MM.1S (cell line): Measurements from ENCODE around the gene NCOA1.
"Not testable (repeated sequence)": the region's sequence is repeated elsewhere in the genome, so short reads cannot be mapped to it uniquely, and the experiment has no call there.

Experiments
- DNase-seq: peaks from one replicate; pipeline ENCODE4 v3.0.0-alpha.2; 2015
- H2AFZ ChIP-seq: fragments of 300-600 bp; sonication (generic); 2 replicates; pipeline ENCODE4 v1.6.0; 2016; ENCODE audit warnings: antibody characterized with exemption, low read length
- H3F3A ChIP-seq: fragments of 300-600 bp; sonication (generic); 2 replicates; pipeline ENCODE4 v1.6.1; 2016; ENCODE audit warnings: mild to moderate bottlenecking, antibody characterized with exemption, low read length, moderate library complexity, mixed read lengths; ENCODE audit not compliant: insufficient read depth
- H3K27ac ChIP-seq: fragments of 300-600 bp; sonication (generic); 2 replicates; pipeline ENCODE4 v1.5.1; 2016; ENCODE audit warnings: mild to moderate bottlenecking, low read length
- H3K27me3 ChIP-seq: fragments of 300-600 bp; sonication (generic); replicated peaks from 2 replicates; pipeline ENCODE4 v1.6.0; 2016; ENCODE audit warnings: low read length; ENCODE audit not compliant: insufficient read depth
- H3K36me3 ChIP-seq: fragments of 300-600 bp; sonication (generic); replicated peaks from 2 replicates; pipeline ENCODE4 v1.6.1; 2016; ENCODE audit warnings: mild to moderate bottlenecking, low read length, mixed read lengths; ENCODE audit not compliant: insufficient read depth
- H3K4me1 ChIP-seq: fragments of 300-600 bp; sonication (generic); 2 replicates; pipeline ENCODE4 v1.6.1; 2016; ENCODE audit warnings: low read length, mixed read lengths
- H3K4me2 ChIP-seq: fragments of 300-600 bp; sonication (generic); 2 replicates; pipeline ENCODE4 v1.6.0; 2016; ENCODE audit warnings: low read depth, low read length
- H3K4me3 ChIP-seq: fragments of 300-600 bp; sonication (generic); 2 replicates; pipeline ENCODE4 v1.5.1; 2016; ENCODE audit warnings: low read length, mixed read lengths
- H3K79me2 ChIP-seq: fragments of 300-600 bp; sonication (generic); 2 replicates; pipeline ENCODE4 v1.6.1; 2016; ENCODE audit warnings: mixed run types, low read length, mixed read lengths
- H3K9ac ChIP-seq: fragments of 300-600 bp; sonication (generic); 2 replicates; pipeline ENCODE4 v1.6.1; 2016; ENCODE audit warnings: low read length, mixed read lengths
- H3K9me2 ChIP-seq: fragments of 300-600 bp; sonication (generic); replicated peaks from 2 replicates; pipeline ENCODE4 v1.6.1; 2016; ENCODE audit warnings: mild to moderate bottlenecking, low read length, mixed read lengths; ENCODE audit not compliant: insufficient read depth
- H3K9me3 ChIP-seq: fragments of 300-600 bp; sonication (generic); replicated peaks from 2 replicates; pipeline ENCODE4 v1.6.1; 2016; ENCODE audit warnings: mild to moderate bottlenecking, low read length, mixed read lengths; ENCODE audit not compliant: insufficient read depth
- H4K20me1 ChIP-seq: fragments of 300-600 bp; sonication (generic); 2 replicates; pipeline ENCODE4 v1.6.1; 2016; ENCODE audit warnings: mild to moderate bottlenecking, low read length, moderate library complexity, mixed read lengths; ENCODE audit not compliant: insufficient read depth
- CTCF ChIP-seq: fragments of 300-600 bp; sonication (generic); IDR thresholded peaks from 2 replicates; pipeline ENCODE4 v1.5.1; 2016; ENCODE audit warnings: antibody characterized with exemption, low read length, mixed read lengths
- EZH2 ChIP-seq: fragments of 300-600 bp; sonication (generic); optimal IDR thresholded peaks from 2 replicates; pipeline ENCODE3; 2017; ENCODE audit warnings: low read depth, mild to moderate bottlenecking, antibody characterized with exemption, low read length, mixed read lengths
- EZH2phosphoT487 ChIP-seq: fragments of 300-600 bp; sonication (generic); IDR thresholded peaks from 2 replicates; pipeline ENCODE4 v1.6.1; 2018; ENCODE audit warnings: antibody characterized with exemption, low read length

Gene NCOA1

GRCh38 chr2:24594283-24594682 lies 103.2 kb downstream of the NCOA1 start:
- H3F3A ChIP-seq = no peaks in the 10 kb centered on the region
- no peaks in the 10 kb centered on the region for H3K4me1 ChIP-seq
- no peak for TF ChIP-seq EZH2
- no peak for TF ChIP-seq EZH2phosphoT487
- TF ChIP-seq CTCF = no peak
- H2AFZ ChIP-seq = no peak overlapping the region
- H3K4me2 ChIP-seq = no peak overlapping the region
- H3K9me3 ChIP-seq = no peaks in the 10 kb centered on the region; the same call in 1 of the 2 replicates
- no peaks in the 10 kb centered on the region for H3K79me2 ChIP-seq
- no peak overlapping the region for H3K4me3 ChIP-seq
- no peaks in the 10 kb centered on the region for H3K27me3 ChIP-seq
- no peaks in the 10 kb centered on the region for H3K9me2 ChIP-seq
- no peak for DNase-seq
- H3K9ac ChIP-seq = no peak overlapping the region
- H3K27ac ChIP-seq = no peak overlapping the region
- H3K36me3 ChIP-seq = no peaks in the 10 kb centered on the region
- no peaks in the 10 kb centered on the region for H4K20me1 ChIP-seq

- H3K79me2 ChIP-seq = no peaks in the 10 kb centered on the region
- no peaks in the 10 kb centered on the region for H4K20me1 ChIP-seq
- H3K9me3 ChIP-seq = no peaks in the 10 kb centered on the region; the same call in 1 of the 2 replicates
- DNase-seq = no peak
- no peak overlapping the region for H3K4me3 ChIP-seq
- H2AFZ ChIP-seq = no peak overlapping the region
- no peak overlapping the region for H3K27ac ChIP-seq
- H3K4me2 ChIP-seq = no peak overlapping the region
- no peaks in the 10 kb centered on the region for H3F3A ChIP-seq
- H3K9me2 ChIP-seq = no peaks in the 10 kb centered on the region
- H3K36me3 ChIP-seq = no peaks in the 10 kb centered on the region
- no peak overlapping the region for H3K9ac ChIP-seq
- no peak for TF ChIP-seq EZH2
- TF ChIP-seq EZH2phosphoT487 = no peak
- no peak for TF ChIP-seq CTCF
- no peaks in the 10 kb centered on the region for H3K4me1 ChIP-seq
- no peaks in the 10 kb centered on the region for H3K27me3 ChIP-seq
These were observed 106.3 kb downstream of the NCOA1 start for GRCh38 chr2:24597181-24597870.

- not testable (repeated sequence) for H3K79me2 ChIP-seq, H2AFZ ChIP-seq, H3K4me3 ChIP-seq, H3K27ac ChIP-seq, H4K20me1 ChIP-seq, H3K9ac ChIP-seq, H3K36me3 ChIP-seq, H3K9me3 ChIP-seq, H3K9me2 ChIP-seq, DNase-seq, H3K27me3 ChIP-seq, H3F3A ChIP-seq, H3K4me2 ChIP-seq, H3K4me1 ChIP-seq
These were observed 109.1 kb downstream of the NCOA1 start for GRCh38 chr2:24600140-24600539.

GRCh38 chr2:24611631-24612030 lies 120.6 kb downstream of the NCOA1 start:
- Histone ChIP-seq H3K27ac (no peak overlapping the region), H3F3A (no peaks in the 10 kb centered on the region), H2AFZ (no peak overlapping the region), H3K4me3 (no peak overlapping the region), H3K9me3 (no peaks in the 10 kb centered on the region), H3K27me3 (no peaks in the 10 kb centered on the region), H3K9ac (no peak overlapping the region), H3K4me2 (no peak overlapping the region), H4K20me1 (no peaks in the 10 kb centered on the region), H3K9me2 (no peaks in the 10 kb centered on the region), H3K4me1 (0 out of 2 replicates have a peak, but pooled peaks cover 4% of the 10 kb centered on the region), H3K79me2 (no peaks in the 10 kb centered on the region), H3K36me3 (no peaks in the 10 kb centered on the region)
- no peak for DNase-seq
- TF ChIP-seq EZH2 (no peak), CTCF (no peak), EZH2phosphoT487 (no peak)
